NCI-H345 treated with DMSO at 0.1 percent for 48 hours (cell line): Measurements from ENCODE around the gene CRACDL.

Experiments used
- DNase-seq: peaks from one replicate; lab custom pipeline; 2025; ENCODE audit not compliant: unreplicated experiment; lab: John Stamatoyannopoulos, UW

CRACDL gene

DNA sequence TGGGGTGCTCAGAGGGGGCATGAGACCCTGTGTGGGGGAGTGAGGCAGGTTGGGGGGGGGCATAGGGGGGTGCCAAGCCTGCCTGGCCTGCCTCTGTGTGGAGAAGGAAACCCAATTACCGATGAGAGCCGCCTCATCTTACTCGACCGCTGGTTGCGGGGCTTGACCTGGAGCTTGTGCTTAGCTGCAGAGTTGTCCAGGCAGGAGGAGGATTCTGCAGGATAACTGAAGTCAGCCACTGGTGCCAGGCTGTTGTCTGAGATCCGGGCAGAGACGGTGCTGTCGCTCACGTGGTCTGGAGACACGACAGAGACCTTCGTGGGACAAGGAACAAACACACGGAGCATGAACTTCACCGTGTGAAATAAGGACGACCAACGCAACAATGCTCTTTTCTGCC, 109.2 kb downstream of the CRACDL start:
- DNase-seq: no peak

GRCh38 chr2:98825858-98826257, 110.2 kb downstream of the CRACDL start:
- no peak for DNase-seq

DNA sequence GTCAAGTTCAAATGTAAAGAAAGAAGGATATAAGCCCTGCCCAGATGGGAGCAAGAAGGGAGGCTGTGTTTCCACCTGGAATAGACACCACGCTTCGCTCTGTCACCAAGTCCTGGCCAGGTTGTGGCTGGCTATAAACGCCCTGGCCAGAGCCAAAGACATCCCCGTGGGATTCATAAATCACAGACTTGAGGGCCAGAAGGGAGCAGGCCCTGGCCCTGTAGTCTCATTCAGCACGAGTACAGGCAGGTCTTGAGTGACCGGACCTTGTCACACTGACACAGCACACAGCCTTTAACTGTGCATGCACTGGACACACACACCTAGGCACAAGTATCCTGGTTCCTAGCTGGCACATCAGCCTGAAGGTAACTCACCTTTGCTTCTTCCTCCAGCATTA, 110.6 kb downstream of the CRACDL start:
- no peak for DNase-seq

- no peak for DNase-seq
Observed at GRCh38 chr2:98825020-98825350, 111.0 kb downstream of the CRACDL start.

GRCh38 chr2:98824256-98825019, 111.6 kb downstream of the CRACDL start:
- DNase-seq: no peak

- DNase-seq: no peak
Observed at GRCh38 chr2:98823196-98824170, 112.5 kb downstream of the CRACDL start.

DNA sequence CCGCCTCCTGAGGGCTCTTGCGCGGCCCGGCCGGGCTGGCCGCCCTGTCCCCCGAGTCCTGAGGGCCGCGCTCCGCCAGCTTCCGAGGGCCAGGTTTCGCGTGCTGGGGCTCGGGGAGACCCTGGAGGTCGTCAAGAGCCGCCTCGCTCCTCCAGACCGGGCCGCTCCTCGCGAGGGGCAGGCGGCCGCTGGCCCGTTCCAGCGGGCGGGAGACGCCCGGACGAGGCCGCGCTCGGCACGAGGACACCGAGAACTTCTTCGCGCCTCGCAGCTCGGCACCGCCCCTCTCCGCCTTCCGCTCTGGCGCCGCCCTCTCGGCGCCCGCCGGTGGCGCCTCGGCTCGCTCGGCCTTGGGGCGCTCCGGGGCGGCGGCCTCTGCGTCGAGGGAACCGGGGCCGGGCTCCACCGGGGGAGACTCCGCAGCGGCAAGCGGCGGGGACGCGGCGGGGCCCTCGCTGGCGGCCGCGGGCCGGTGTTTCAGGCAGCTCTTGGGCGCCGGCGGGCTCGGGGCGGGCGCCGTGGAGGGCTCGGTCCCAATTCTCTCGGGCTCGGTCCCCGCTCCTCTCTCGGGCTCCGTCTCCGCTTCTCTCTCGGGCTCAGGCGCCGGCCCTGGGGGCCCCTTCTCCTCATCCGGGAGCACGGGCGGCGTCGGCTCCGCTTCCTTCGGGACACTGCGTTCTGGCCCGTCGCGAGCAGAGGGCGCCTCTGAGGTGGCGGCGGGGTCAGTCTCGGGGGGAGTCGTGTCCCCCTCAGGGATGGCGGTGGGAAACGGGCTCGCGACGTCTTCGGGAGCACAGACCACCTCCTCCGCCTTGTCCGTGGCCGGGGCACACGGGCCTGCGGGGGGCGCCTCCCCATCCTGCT, 113.5 kb downstream of the CRACDL start:
- DNase-seq: no peak

- no peak for DNase-seq
Observed at GRCh38 chr2:98821629-98822135, 114.3 kb downstream of the CRACDL start.

- DNase-seq: no peak
Observed at GRCh38 chr2:98819231-98819766, 116.7 kb downstream of the CRACDL start.

DNA sequence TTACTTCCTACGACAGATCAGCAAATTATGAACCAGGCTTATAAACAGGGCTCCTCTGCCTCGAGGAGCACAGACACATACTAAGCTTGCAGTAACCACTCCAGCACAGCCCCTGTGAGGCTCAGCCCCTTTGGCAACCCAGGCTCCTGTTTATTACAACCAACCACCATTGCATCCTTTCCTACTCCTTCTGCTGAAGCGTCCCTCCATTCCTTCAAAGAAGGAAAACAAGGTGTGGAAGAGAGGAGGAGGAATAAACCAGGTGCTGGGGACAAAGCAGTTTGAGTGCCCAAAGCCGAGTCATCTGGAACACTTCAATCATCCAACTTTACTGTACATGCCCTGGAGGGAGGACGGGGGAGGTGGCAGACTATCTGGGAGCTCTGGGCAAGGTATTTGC, 117.9 kb downstream of the CRACDL start:
- no peak for DNase-seq

DNA sequence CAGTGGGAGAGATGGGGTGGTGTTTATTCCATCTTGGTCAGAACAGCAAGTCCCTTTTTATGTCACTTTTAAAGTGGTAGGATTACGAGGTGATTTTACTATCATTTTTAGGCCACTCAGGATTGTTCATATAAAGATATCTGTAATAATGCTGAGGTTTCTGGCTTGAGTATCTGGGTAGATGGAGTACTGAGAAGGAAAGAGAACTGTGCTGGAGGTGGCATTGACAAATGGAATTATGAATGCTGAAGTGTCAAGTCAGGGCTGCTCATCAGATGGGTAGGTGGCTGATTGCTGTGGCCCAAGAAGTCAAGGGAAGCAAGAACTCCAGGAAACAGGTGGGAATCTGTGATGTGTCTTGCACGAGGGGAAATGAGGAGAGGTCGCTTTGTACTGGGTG, 119.7 kb downstream of the CRACDL start:
- DNase-seq: no peak

DNA sequence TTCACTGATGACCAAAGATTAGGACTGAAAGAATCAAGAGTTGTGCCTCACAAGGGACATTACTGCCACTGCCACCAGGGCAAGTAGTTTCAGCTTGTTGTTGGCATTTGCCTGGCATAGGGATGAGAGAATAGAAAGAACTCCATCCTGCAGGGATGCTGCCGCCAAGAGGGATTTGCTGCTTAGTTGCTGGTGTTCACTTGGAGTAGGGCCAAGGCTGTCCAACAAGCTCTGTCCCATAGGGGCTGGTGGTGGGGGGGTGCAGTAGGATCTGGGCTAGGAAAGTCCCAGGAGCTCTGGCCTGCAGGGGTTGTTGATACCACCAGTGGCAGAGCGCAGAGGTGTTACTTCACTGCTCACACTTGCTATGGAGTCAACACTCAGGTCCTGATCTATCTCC, 120.2 kb downstream of the CRACDL start:
- no peak for DNase-seq

DNA sequence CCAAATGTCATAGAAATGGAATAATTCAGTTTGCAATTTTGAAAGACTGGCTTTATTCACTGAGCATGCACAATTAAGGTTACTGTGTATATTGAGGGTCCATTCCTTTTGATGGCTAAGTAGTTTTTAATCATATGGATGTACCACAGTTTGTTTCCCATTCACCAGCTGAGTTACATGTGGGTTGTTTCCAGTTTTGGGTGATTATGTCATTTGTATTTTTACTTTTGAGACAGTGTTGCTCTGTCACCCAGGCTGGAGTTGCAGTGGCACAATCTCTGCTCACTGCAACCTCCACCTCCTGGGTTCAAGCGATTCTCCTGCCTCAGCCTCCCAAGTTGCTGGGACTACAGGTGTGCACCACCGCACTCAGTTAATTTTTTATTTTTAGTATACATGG, 124.3 kb downstream of the CRACDL start:
- DNase-seq: no peak

DNA sequence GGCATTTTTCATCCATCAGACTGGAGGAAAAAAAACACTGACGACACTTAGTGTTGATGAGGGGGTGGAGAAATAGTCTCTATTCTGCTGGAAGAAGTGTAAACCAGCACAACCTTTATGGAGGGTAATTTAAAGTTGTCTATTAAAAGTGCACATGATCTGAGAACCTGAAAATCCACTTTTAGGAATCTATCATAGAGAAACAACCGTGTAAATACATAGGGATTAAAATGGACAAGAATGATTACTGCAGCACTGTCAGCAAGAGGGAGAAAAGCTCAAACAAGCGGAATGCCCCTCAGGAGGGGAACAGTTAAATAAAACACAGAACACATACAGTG, 125.5 kb downstream of the CRACDL start:
- no peak for DNase-seq

DNA sequence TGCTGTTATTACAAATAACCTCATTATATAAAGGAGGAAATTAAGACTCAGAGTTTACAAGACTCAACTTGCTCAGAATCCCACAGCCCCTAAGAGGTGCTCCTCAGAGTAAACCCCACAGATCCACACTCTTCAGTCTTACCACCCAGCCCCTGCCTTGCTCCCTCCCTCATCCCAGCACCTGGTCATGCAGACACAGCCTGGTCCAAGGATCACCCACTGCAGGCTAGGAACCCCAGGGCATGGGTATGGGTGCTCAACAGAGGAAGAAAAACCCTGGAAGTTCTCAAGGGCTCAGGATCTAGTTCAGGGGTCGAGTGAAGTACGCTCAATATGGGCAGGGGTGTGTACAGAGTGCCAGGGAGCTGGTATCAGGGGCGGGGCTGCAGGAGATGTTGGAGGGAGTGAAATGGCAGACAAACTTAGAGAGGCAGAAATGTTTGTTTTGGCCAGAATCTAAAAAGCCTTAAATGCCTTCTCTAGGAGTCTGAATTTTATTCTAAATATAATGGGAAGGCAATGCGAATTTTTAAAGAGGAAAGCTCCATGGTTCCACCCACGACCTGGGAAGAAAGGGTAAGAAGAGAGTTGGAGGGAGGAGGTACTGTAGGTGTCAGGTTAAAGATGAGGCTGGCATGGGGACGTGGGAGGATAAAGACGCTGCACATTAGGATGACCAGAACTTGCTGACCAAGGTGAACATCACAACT, 126.0 kb downstream of the CRACDL start:
- no peak for DNase-seq

DNA sequence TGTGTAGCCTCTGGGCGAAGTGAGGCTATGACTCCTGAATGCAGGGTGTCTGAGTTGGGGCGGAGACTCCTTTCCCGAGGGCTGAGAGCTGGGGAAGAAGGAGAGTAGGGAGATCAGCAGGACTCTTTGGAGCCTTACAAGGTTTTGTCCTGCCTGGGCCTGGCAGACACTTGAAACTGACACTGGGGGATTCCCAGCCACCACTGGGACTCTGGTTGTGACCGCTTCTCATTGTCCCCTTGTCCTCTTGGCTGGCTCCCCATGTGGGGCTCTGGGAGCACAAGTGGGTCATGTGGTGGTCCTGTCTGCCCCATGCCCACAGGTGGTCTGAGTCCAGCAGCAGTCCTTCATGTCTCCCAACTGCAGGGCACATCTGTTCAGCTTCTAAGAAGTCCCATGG, 126.9 kb downstream of the CRACDL start:
- DNase-seq: no peak

DNA sequence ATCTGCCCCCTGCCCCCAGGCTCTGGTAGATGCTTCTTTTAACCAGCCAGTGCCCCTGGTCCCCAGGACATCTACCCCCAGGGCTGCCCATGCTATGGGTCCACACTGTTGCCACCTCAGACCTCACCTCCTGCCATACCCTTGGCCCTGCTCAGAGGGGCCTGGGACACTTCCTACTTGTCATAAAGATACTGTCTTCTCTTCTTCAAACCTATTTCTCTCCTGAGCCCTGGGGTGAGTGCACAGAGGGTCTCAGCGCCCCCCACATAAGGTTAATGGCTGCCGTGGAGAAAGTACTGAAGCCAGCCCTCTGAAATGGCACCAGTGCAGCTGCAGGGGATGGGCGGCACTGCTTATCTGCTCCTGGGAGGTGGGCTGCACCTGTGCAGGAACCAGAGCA, 127.5 kb downstream of the CRACDL start:
- DNase-seq: no peak

GRCh38 chr2:98807929-98808328, 128.1 kb downstream of the CRACDL start:
- DNase-seq: no peak

DNA sequence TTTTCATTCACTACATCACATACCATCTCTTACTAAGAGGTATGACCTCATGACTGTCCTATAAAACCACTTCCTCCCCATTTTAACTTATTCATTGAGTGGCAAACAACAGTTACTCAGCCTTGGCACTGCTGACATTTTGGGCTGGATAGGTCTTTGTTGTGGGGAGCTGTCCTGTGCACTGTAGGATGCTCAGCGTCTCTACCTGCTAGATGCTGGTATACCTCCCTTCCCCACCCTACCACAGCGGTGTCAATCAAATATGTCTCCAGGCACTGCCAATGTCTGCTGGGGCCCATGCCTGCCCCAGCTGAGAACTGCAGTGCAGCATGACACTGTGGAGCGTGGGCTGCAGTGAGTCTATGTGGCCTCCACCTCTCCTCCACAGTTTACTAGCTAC, 128.8 kb downstream of the CRACDL start:
- DNase-seq: no peak

- no peak for DNase-seq
Observed at GRCh38 chr2:98806236-98806697, 129.8 kb downstream of the CRACDL start.
